ENCODE measurements around the gene APOBEC4. TPM values are rescaled to one million over a fixed set of nuclear protein-coding genes. Genes with fewer than 3 reads are reported as not detected.

Gene APOBEC4
- total RNA-seq, 1 experiment from 2014 or later = not detected

DNA sequence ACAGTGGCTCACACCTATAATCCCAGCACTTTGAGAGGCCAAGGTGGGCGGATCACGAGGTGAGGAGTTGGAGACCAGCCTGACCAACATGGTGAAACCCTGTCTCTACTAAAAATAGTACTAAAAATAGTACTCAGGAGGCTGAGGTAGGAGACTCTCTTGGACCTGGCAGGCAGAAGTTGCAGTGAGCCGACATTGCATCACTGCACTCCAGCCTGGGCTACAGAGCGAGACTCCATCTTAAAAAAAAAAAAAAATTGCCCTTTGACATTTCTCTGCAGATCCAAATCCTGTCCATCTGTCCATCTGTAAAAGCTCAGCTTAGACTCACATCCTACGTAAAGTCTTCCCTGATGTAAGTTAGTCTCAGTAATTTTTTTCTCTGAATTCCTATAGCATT lies 56.6 kb downstream of the APOBEC4 start:
- Histone ChIP-seq H3K4me2 (ENCODE audit: low read length) (no peak overlapping the region), H3K27me3 (ENCODE audit: insufficient read depth, low read length) (no peaks in the 10 kb centered on the region), H3K27ac (ENCODE audit: low read depth, low read length) (no peak overlapping the region), H3K9ac (ENCODE audit: low read length) (no peak overlapping the region), H3K36me3 (ENCODE audit: control insufficient read depth in 1 of 2, insufficient read depth in 2 of 2, low read length in 2 of 2) (no peaks in the 10 kb centered on the region), H3K9me2 (ENCODE audit: insufficient read depth) (no peaks in the 10 kb centered on the region), H3K9me3 (ENCODE audit: control insufficient read depth in 1 of 2, insufficient read depth in 1 of 2, low read depth in 1 of 2, low read length in 2 of 2) (no peaks in the 10 kb centered on the region), H2AFZ (ENCODE audit: low read depth, low read length, poor library complexity, severe bottlenecking) (no peak overlapping the region), H3K4me1 (ENCODE audit: control insufficient read depth in 1 of 2, insufficient read depth in 2 of 2, low read length in 2 of 2) (peaks cover 0 to 7% of the 10 kb centered on the region in 2 experiments; a peak in 1 of 4 replicates), H3K4me3 (replicated peaks in 1 of 2; ENCODE audit: low read depth in 1 of 2, low read length in 2 of 2) (no peak overlapping the region), H4K20me1 (ENCODE audit: insufficient read depth) (no peaks in the 10 kb centered on the region), H3K79me2 (ENCODE audit: insufficient read depth, low read length) (no peaks in the 10 kb centered on the region)
- ChIA-PET RAD21 (ENCODE audit: low non-redundant PET in 1 of 2, low total read pairs in 2 of 2, uncharacterized antibody in 2 of 2, unreplicated experiment in 2 of 2) (no interaction called here), POLR2A (no interaction called here), CTCF (no interaction called here)
- TF ChIP-seq SRF (IDR thresholded peaks at IDR 0.05; ENCODE audit: low read depth) (no peak), ZFX (IDR thresholded peaks at IDR 0.05) (no peak), EGR1 (IDR thresholded peaks at IDR 0.05; ENCODE audit: low read depth) (no peak)
- intact Hi-C loops (cut with micrococcal nuclease) = no loop called here
- no peak for ATAC-seq
- no TSS peak for BruUV-seq (replicated peaks)
- no peak for DNase-seq (ENCODE audit: low read depth, low spot score)

Other genes with a start within 250 kb of the APOBEC4 start
- gene NMNAT2, start 234.9 kb downstream of the APOBEC4 start, total RNA-seq (2021; ENCODE audit: unreplicated experiment) = not detected
- 54.1 TPM for gene SMG7, start 180.8 kb downstream of the APOBEC4 start, total RNA-seq (2021; ENCODE audit: unreplicated experiment)
- 0.25 TPM for gene NCF2, start 62.9 kb downstream of the APOBEC4 start, total RNA-seq (2021; ENCODE audit: unreplicated experiment)
- 71.5 TPM for gene ARPC5, start 17.5 kb downstream of the APOBEC4 start, total RNA-seq (2021; ENCODE audit: unreplicated experiment)
- 1.3 TPM for gene RGL1, start 151.8 kb upstream of the APOBEC4 start, total RNA-seq (2021; ENCODE audit: unreplicated experiment)